HepG2 (cell line): Measurements from ENCODE around the gene ZNF597. TPM values are rescaled to one million over a fixed set of nuclear protein-coding genes. Genes with fewer than 3 reads are reported as not detected.

Experiments
- ATAC-seq: fragments of 200-7000 bp; cut with Tn5 transposase; 3 replicates; pipeline ENCODE4 v1.9.1; 2020; ENCODE audit warnings: mild to moderate bottlenecking, moderate library complexity
- BruUV-seq: library from RNA; stranded (reverse); fragments of 400-500 nt; replicated peaks from 2 replicates; lab custom pipeline; 2021; lab: Mats Ljungman, UMichigan
- CTCF ChIA-PET: fragments of 300-600 bp; formaldehyde crosslinking; extraction: SDS; loops from one replicate; lab custom pipeline; 2021; ENCODE audit warnings: low total read pairs, inconsistent platforms, low intra/inter-chr PET ratio; lab: Yijun Ruan, JAX
- POLR2A ChIA-PET: fragments of 350-600 bp; sonication (Branson Sonifier 250); formaldehyde crosslinking; loops from one replicate; lab custom pipeline; 2020; ENCODE audit warnings: antibody characterized with exemption, inconsistent platforms; lab: Yijun Ruan, JAX
- DNase-seq: peaks from one replicate; pipeline ENCODE4 v3.0.0-alpha.2; 2015; ENCODE audit warnings: low spot score
- FAIRE-seq: peaks from 3 replicates; lab custom pipeline; 2011; peaks lifted over from hg19 to GRCh38; lab: Jason Lieb, UNC
- H2AFZ ChIP-seq: one replicate; pipeline ENCODE4 v1.6.1; 2011; ENCODE audit warnings: low read length, inconsistent platforms
- H3K27ac ChIP-seq: fragments of 300-600 bp; 3 replicates; pipeline ENCODE4 v1.8.0; 2011; ENCODE audit warnings: mixed run types, mild to moderate bottlenecking, mixed read lengths, low read length, inconsistent platforms; ENCODE audit not compliant: insufficient read depth; ENCODE audit errors: extremely low read length
- H3K27me3 ChIP-seq, 2 experiments: fragments of 200-600 bp in 1 of 2; 2 replicates in 1 of 2; 3 replicates in 1 of 2; pipeline versions ENCODE4 v1.6.0 to v1.8.0; 2011; ENCODE audit warnings: low read length in 2 of 2, mild to moderate bottlenecking in 2 of 2, moderate library complexity in 2 of 2, inconsistent platforms in 1 of 2; ENCODE audit not compliant: insufficient read depth in 2 of 2, control insufficient read depth in 1 of 2
- H3K36me3 ChIP-seq, 2 experiments: fragments of 200-600 bp in 1 of 2; replicated peaks in 1 of 2; 2 replicates in 1 of 2; 3 replicates in 1 of 2; pipeline versions ENCODE4 v1.5.1 to v1.8.0; 2011; ENCODE audit warnings: low read length in 2 of 2, inconsistent platforms in 1 of 2; ENCODE audit not compliant: insufficient read depth in 2 of 2, control insufficient read depth in 1 of 2
- H3K4me1 ChIP-seq: 2 replicates; pipeline ENCODE4 v1.5.1; 2012; ENCODE audit warnings: low read length, inconsistent platforms; ENCODE audit not compliant: insufficient read depth
- H3K4me2 ChIP-seq: 2 replicates; pipeline ENCODE4 v1.6.0; 2011; ENCODE audit warnings: low read depth, low read length, inconsistent platforms
- H3K4me3 ChIP-seq, 3 experiments: fragments of 200-600 bp in 1 of 3; sonication (generic), shearing (Covaris generic) in 1 of 3; replicated peaks in 1 of 3; 2 replicates each; pipeline ENCODE4 v1.5.1; 2011 to 2016; ENCODE audit warnings: low read length in 3 of 3, inconsistent platforms in 2 of 3, low read depth in 2 of 3, mild to moderate bottlenecking in 2 of 3, control low read depth in 1 of 3, mixed read lengths in 1 of 3; ENCODE audit not compliant: insufficient read depth in 1 of 3
- H3K79me2 ChIP-seq: one replicate; pipeline ENCODE4 v1.6.1; 2011; ENCODE audit warnings: low read length, inconsistent platforms; ENCODE audit not compliant: insufficient read depth
- H3K9ac ChIP-seq: 2 replicates; pipeline ENCODE4 v1.6.0; 2011; ENCODE audit warnings: mild to moderate bottlenecking, low read depth, low read length, inconsistent platforms; ENCODE audit not compliant: insufficient read depth
- H3K9me3 ChIP-seq: 2 replicates; pipeline ENCODE4 v1.5.1; 2012; ENCODE audit warnings: mild to moderate bottlenecking, low read length
- H4K20me1 ChIP-seq: 2 replicates; pipeline ENCODE4 v1.6.0; 2011; ENCODE audit warnings: inconsistent platforms, mild to moderate bottlenecking, low read length, moderate library complexity; ENCODE audit not compliant: insufficient read depth
- FOXC1 ChIP-seq: sonication (generic); formaldehyde crosslinking; IDR thresholded peaks from 2 replicates; pipeline ENCODE4 v1.8.0; 2022; ENCODE audit warnings: mild to moderate bottlenecking, missing genetic modification reagents, borderline replicate concordance
- GATAD1 ChIP-seq: IDR thresholded peaks from 2 replicates; pipeline ENCODE4 v1.6.1; 2016; ENCODE audit warnings: missing genetic modification reagents, missing compliant biosample characterization
- JARID2 ChIP-seq: sonication (generic); formaldehyde crosslinking; IDR thresholded peaks from 2 replicates; pipeline ENCODE4 v1.8.1; 2023; ENCODE audit warnings: missing genetic modification reagents, inconsistent platforms; ENCODE audit not compliant: insufficient replicate concordance
- KLF9 ChIP-seq: IDR thresholded peaks from 2 replicates; pipeline ENCODE4 v1.6.1; 2016; ENCODE audit warnings: low read depth
- NFKBIZ ChIP-seq: IDR thresholded peaks from 2 replicates; pipeline ENCODE4 v1.6.1; 2018; ENCODE audit warnings: missing genetic modification reagents, missing compliant biosample characterization
- SKI ChIP-seq: fragments of 450-650 bp; IDR thresholded peaks from one replicate; pipeline ENCODE4 v1.6.1; 2018; ENCODE audit warnings: mild to moderate bottlenecking; ENCODE audit not compliant: partially characterized antibody
- TAF15 ChIP-seq: fragments of 200-400 bp; formaldehyde crosslinking; IDR thresholded peaks from one replicate; pipeline ENCODE4 v1.6.1; 2018; ENCODE audit warnings: mild to moderate bottlenecking, low read depth, low read length; ENCODE audit not compliant: poor library complexity, severe bottlenecking
- TEAD2 ChIP-seq: sonication (generic); formaldehyde crosslinking; IDR thresholded peaks from 2 replicates; pipeline ENCODE4 v1.9.0; 2021; ENCODE audit warnings: missing genetic modification reagents
- THAP8 ChIP-seq: sonication (generic); formaldehyde crosslinking; IDR thresholded peaks from 2 replicates; pipeline ENCODE4 v1.5.1; 2020; ENCODE audit warnings: missing genetic modification reagents, mild to moderate bottlenecking, borderline replicate concordance
- ZMYM2 ChIP-seq: sonication (generic); formaldehyde crosslinking; IDR thresholded peaks from 2 replicates; pipeline ENCODE4 v1.8.0; 2022; ENCODE audit warnings: mild to moderate bottlenecking, missing genetic modification reagents
- ZNF282 ChIP-seq: fragments of 450-650 bp; IDR thresholded peaks from 2 replicates; pipeline ENCODE4 v1.6.1; 2018; ENCODE audit not compliant: partially characterized antibody
- ZNF619 ChIP-seq: sonication (generic); formaldehyde crosslinking; IDR thresholded peaks from 2 replicates; pipeline ENCODE4 v1.4.0; 2020; ENCODE audit warnings: mild to moderate bottlenecking, missing genetic modification reagents
- ZNF670 ChIP-seq: sonication (generic); formaldehyde crosslinking; IDR thresholded peaks from 2 replicates; pipeline ENCODE4 v1.8.0; 2022; ENCODE audit warnings: mild to moderate bottlenecking, missing genetic modification reagents, borderline replicate concordance
- ZNF768 ChIP-seq: sonication (generic); formaldehyde crosslinking; IDR thresholded peaks from 2 replicates; pipeline ENCODE4 v1.4.0; 2020; ENCODE audit warnings: missing genetic modification reagents
- ZSCAN12 ChIP-seq: sonication (generic); formaldehyde crosslinking; IDR thresholded peaks from 2 replicates; pipeline ENCODE4 v1.9.0; 2021; ENCODE audit warnings: mild to moderate bottlenecking, missing genetic modification reagents
- WGBS: methylation state at CpG from one replicate; pipeline ENCODE4 v1.1.6; 2017; ENCODE audit warnings: low lambda C conversion rate; 5-methylcytosine and 5-hydroxymethylcytosine counted together
- in situ Hi-C: cut with HindIII; loops from 2 replicates; pipeline ENCODE4 v1.10.0; 2017; ENCODE audit warnings: low pct_unique_long_range_greater_than_20kb; ENCODE audit not compliant: extremely low pct_ligation_motif_present
- intact Hi-C: fragments of 100-400 bp; cut with micrococcal nuclease; formaldehyde crosslinking; loops from one replicate; pipeline ENCODE4 v1.10.0; 2022; ENCODE audit not compliant: unreplicated experiment
- polyA plus RNA-seq, 8 experiments: library from polyadenylated mRNA; depleted of rRNA in 3 of 8; stranded (reverse) in 7 of 8; unstranded in 1 of 8; fragments of >200 nt; fragmentation: Illumina TruSeq in 4 of 8; extraction: Trizol in 4 of 8; gene quantifications; 2 replicates each; pipeline versions ENCODE4 v1.2.1 to v1.2.3, GENCODE V29; 2011 to 2016; ENCODE audit warnings: low read depth in 4 of 8, missing spikeins in 1 of 8, mixed read lengths in 1 of 8; ENCODE audit not compliant: insufficient read depth in 1 of 8
- total RNA-seq, 5 experiments: library from RNA; depleted of rRNA; stranded (reverse); fragments of >200 nt; fragmentation: Illumina TruSeq; extraction: Trizol; gene quantifications; 2 replicates each; pipeline ENCODE4 v1.2.3, GENCODE V29; 2016; ENCODE audit warnings: low read depth in 1 of 5
- TF ChIP-seq, protein P1 (sequence below): IDR thresholded peaks from 2 replicates; pipeline ENCODE4 v1.4.0; 2020; ENCODE audit warnings: mild to moderate bottlenecking, missing genetic modification reagents
- TF ChIP-seq, protein P2 (sequence below): sonication (generic); formaldehyde crosslinking; IDR thresholded peaks from 2 replicates; pipeline ENCODE4 v1.5.1; 2020; ENCODE audit warnings: missing genetic modification reagents, mild to moderate bottlenecking, borderline replicate concordance

ZNF597 gene
- total and polyA plus RNA-seq, 2 of the 13 experiments (the other 11 are each of a cell fraction or from before 2014, with no cell fraction given): 1.3 to 2.4 TPM

DNA sequence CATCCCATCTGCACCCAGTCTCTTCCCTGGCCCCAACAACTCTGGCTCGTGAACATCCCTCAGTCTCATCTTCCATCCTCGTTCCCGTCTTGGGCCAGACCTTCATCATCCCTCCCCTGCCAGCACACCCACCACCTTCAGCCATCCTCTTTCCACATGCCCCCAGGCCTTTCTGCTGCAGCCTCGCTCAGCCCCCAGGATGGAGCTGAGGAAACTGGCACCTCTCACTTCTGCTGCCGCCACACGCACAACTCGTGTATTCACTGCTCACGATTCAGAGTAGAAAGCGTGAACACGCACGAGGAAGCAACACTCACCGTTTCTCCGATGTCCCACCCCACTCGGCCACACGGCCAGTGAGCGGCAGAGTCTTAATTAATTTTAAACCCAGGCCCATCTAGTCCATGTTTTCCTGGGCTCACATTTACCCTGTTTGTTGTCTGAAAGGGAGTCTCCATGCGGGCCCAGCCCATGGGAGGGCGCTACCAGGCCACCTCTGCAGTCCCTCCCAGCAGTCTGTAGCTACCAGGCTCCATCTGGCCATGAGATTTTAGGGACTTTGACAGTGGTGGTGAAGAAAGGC is 39.4 kb upstream of the ZNF597 start:
- Histone ChIP-seq H3K4me2 (no peak overlapping the region), H3K27ac (no peak overlapping the region), H4K20me1 (peaks cover 10% of the 10 kb centered on the region; the same call in 1 of the 2 replicates), H3K4me3 (no peak overlapping the region), H3K9ac (no peak overlapping the region), H3K27me3 (no peaks in the 10 kb centered on the region), H3K9me3 (no peaks in the 10 kb centered on the region), H2AFZ (no peak overlapping the region), H3K79me2 (peaks cover 21% of the 10 kb centered on the region), H3K36me3 (peaks cover 39 to 73% of the 10 kb centered on the region in 2 experiments), H3K4me1 (peaks cover 17% of the 10 kb centered on the region)
- no peak for ATAC-seq
- no peak for FAIRE-seq
- intact Hi-C loops (no loop called here), in situ Hi-C loops (no loop called here)
- 96% methylated on average over 18 of the region's 18 CpGs for WGBS
- TF ChIP-seq ZNF670 (CRISPR knock-in tag): no peak
- TF ChIP-seq TEAD2 (CRISPR knock-in tag): no peak
- TF ChIP-seq TAF15: no peak
- no peak for TF ChIP-seq ZMYM2 (CRISPR knock-in tag)
- TF ChIP-seq GATAD1 (CRISPR knock-in tag): no peak
- TF ChIP-seq THAP8 (CRISPR knock-in tag): no peak
- no peak for TF ChIP-seq NFKBIZ (CRISPR knock-in tag)
- no peak for TF ChIP-seq KLF9 (CRISPR knock-in tag)
- TF ChIP-seq, protein P1, sequence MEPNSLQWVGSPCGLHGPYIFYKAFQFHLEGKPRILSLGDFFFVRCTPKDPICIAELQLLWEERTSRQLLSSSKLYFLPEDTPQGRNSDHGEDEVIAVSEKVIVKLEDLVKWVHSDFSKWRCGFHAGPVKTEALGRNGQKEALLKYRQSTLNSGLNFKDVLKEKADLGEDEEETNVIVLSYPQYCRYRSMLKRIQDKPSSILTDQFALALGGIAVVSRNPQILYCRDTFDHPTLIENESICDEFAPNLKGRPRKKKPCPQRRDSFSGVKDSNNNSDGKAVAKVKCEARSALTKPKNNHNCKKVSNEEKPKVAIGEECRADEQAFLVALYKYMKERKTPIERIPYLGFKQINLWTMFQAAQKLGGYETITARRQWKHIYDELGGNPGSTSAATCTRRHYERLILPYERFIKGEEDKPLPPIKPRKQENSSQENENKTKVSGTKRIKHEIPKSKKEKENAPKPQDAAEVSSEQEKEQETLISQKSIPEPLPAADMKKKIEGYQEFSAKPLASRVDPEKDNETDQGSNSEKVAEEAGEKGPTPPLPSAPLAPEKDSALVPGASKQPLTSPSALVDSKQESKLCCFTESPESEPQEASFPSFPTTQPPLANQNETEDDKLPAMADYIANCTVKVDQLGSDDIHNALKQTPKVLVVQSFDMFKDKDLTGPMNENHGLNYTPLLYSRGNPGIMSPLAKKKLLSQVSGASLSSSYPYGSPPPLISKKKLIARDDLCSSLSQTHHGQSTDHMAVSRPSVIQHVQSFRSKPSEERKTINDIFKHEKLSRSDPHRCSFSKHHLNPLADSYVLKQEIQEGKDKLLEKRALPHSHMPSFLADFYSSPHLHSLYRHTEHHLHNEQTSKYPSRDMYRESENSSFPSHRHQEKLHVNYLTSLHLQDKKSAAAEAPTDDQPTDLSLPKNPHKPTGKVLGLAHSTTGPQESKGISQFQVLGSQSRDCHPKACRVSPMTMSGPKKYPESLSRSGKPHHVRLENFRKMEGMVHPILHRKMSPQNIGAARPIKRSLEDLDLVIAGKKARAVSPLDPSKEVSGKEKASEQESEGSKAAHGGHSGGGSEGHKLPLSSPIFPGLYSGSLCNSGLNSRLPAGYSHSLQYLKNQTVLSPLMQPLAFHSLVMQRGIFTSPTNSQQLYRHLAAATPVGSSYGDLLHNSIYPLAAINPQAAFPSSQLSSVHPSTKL: no peak
- TF ChIP-seq ZNF619 (CRISPR knock-in tag): no peak
- no peak for TF ChIP-seq SKI
- TF ChIP-seq FOXC1: no peak
- TF ChIP-seq JARID2: no peak
- TF ChIP-seq ZSCAN12: no peak
- TF ChIP-seq, protein P2, sequence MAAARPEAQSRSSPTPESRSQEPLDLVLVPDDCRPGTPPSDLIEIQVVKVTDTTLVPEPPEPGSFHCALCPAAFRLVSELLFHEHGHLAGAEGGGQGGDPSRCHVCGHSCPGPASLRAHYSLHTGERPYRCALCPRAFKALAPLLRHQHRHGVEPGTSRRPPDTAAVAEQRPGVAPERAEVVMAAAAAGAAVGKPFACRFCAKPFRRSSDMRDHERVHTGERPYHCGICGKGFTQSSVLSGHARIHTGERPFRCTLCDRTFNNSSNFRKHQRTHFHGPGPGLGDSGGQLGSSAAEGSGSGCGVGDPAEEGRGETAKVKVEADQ (CRISPR knock-in tag): no peak
- no peak for TF ChIP-seq ZNF282
- no peak for TF ChIP-seq ZNF768
- ChIA-PET CTCF (no interaction called here), POLR2A (no interaction called here)
- BruUV-seq: no TSS peak
- DNase-seq: no peak
